Skeletal muscle cell (primary cell): ENCODE data around the gene PIWIL4.

Source experiments
- DNase-seq: peaks from one replicate; pipeline ENCODE4 v3.0.0-alpha.2; 2010; ENCODE audit warnings: low read depth
- H3K4me3 ChIP-seq: 2 replicates; pipeline ENCODE4 v1.5.1; 2011; ENCODE audit warnings: low read depth, mild to moderate bottlenecking, control low read depth, low read length, moderate library complexity

Gene PIWIL4

GRCh38 chr11:94654201-94654600 is 87.0 kb downstream of the PIWIL4 start:
- no peak overlapping the region for H3K4me3 ChIP-seq
- DNase-seq = no peak

DNA sequence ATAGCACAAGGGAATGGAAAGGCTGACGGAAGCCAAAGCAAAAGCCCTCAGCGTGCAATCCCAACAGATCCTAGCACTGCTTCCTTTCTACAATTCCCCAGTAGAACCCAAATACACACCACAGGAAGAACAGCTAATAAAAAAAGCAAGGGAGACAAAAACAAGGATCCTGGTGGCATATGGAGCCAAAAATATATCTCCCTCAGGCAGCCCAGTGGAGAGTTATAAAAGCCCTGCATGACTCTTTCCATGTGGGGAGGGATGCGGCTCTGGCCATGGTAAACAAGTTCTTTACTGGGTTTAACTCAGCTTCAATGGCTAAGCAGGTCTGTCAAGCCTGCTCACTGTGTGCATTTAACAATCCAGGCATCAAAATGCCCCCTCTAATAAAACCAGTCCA is 88.1 kb downstream of the PIWIL4 start:
- H3K4me3 ChIP-seq = no peak overlapping the region
- no peak for DNase-seq

GRCh38 chr11:94655956-94656355 is 88.8 kb downstream of the PIWIL4 start:
- DNase-seq = no peak
- H3K4me3 ChIP-seq = no peak overlapping the region

GRCh38 chr11:94656968-94657367 is 89.8 kb downstream of the PIWIL4 start:
- no peak for DNase-seq

GRCh38 chr11:94657629-94658028 is 90.5 kb downstream of the PIWIL4 start:
- DNase-seq = no peak
- no peak overlapping the region for H3K4me3 ChIP-seq

More at GRCh38 chr11:94656968-94657367, 89.8 kb downstream of the PIWIL4 start:
- H3K4me3 ChIP-seq = no peak overlapping the region

- no peak for DNase-seq
- no peak overlapping the region for H3K4me3 ChIP-seq
Measured at GRCh38 chr11:94658386-94658785, 91.2 kb downstream of the PIWIL4 start.

DNA sequence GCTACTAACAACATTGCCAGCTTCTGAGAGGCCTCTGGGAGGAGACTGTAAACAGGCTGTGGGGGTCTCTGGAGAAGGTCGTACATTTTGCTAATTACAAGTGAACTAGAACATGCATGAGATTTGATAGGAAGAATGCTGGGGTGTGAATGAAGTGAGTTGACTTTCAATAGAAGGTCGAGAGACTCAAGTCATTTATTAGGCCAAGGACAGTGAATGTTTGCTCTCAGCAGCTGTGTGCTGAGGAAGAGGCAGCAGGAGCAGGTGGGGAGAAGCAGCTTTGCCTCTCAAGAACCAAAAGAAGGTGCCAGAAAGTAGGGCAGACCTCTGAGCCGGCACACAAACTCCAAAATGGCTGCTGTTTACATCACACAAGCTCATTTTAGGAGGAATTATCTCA is 91.7 kb downstream of the PIWIL4 start:
- H3K4me3 ChIP-seq = no peak overlapping the region
- no peak for DNase-seq

DNA sequence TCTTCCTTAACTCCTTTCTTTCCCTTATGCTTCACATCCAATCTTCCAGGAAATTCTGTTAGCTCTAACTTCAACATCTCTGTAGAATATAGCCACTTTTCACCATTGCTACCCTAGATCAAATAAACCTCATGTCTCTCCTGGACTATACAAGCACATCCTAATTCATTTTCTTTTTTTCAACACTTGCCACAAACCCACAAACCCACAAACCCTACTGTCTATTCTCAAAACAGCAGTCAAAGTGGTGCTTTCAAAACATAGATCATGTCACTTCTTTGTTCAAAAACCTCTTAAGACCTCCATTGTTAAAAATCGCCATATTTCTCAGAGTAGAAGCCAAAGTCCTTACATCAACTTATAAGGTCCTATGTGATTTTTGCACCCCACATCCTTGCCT is 94.3 kb downstream of the PIWIL4 start:
- no peak overlapping the region for H3K4me3 ChIP-seq
- DNase-seq = no peak

DNA sequence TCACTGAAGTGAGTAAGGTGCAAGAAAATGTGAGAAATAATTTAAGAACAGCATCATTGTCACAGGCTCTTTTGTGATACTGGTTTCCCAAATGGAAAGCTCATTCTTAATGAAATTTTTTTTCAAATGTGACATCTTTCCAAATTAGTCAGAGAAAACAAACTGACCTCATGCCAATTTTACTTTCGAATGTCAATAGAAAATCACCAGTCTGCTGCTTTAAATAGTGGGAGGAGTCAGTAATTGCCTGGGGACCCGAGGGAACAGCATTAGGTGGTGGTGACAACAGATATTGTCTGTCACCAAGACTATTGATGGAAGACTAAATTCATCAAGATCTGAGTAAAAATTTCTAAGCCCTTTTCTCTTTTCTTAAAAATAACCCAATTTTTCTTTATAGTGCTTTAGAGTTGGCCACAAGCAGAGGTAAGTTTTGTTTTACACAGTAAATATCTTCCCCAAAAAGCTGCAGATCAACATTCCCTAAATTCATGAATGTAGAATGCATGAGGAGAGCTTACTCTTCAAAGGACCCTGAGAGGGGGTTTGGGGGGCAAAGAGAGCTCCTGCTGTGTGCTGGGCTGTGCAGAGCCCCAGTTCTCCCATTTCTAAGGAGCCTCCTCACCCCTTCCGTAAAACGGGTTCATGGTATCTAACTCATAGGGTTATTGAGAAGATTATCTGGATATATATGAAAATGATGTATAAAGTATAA is 95.1 kb downstream of the PIWIL4 start:
- DNase-seq = no peak
- H3K4me3 ChIP-seq = no peak overlapping the region

- no peak overlapping the region for H3K4me3 ChIP-seq
- no peak for DNase-seq
Measured at GRCh38 chr11:94662846-94663390, 95.8 kb downstream of the PIWIL4 start.

DNA sequence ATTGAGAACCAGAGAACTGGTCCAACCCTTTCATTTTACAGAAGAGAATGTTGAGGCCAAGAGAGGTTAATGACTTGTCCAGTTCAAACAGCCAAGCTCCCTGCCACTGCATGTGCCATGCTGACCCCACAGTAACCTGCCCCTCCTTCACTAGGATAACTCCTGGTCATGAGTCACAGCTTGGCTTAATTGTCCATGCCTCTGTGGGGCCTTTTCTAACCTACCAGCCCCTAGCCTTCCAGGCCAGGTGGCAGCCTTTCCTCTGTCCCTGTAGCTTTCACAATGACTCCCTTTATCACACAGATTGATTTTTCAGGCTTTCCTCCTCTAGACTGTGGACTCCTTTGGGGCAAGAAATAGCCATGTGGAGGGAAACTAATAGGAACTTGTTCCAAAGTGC is 97.2 kb downstream of the PIWIL4 start:
- no peak overlapping the region for H3K4me3 ChIP-seq
- no peak for DNase-seq

DNA sequence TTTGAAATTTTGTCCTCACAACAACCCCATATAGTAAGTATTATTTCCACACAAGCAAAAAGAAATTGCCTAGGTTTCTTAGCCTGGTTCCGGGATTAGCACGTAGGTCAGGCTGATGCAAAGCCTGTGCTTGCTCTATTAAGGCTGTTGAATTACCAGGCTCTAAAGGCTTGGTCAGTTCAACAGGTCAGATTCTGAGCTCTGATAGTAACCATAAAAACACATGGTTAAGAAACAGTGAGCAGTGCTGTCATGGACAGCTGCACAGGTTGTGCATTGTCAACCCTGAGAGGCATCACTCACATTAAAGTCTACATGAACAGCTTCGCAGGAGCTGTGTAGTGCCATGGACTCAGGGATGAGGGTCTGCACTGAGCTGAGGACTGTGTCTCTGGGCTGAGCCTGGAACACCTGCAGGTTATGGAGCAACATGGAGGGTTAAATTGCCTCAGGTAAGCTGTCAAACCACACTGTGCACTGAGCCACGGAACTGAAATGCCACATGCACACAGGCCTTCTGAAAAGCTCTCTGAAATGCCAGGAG is 98.0 kb downstream of the PIWIL4 start:
- no peak overlapping the region for H3K4me3 ChIP-seq
- DNase-seq = no peak

DNA sequence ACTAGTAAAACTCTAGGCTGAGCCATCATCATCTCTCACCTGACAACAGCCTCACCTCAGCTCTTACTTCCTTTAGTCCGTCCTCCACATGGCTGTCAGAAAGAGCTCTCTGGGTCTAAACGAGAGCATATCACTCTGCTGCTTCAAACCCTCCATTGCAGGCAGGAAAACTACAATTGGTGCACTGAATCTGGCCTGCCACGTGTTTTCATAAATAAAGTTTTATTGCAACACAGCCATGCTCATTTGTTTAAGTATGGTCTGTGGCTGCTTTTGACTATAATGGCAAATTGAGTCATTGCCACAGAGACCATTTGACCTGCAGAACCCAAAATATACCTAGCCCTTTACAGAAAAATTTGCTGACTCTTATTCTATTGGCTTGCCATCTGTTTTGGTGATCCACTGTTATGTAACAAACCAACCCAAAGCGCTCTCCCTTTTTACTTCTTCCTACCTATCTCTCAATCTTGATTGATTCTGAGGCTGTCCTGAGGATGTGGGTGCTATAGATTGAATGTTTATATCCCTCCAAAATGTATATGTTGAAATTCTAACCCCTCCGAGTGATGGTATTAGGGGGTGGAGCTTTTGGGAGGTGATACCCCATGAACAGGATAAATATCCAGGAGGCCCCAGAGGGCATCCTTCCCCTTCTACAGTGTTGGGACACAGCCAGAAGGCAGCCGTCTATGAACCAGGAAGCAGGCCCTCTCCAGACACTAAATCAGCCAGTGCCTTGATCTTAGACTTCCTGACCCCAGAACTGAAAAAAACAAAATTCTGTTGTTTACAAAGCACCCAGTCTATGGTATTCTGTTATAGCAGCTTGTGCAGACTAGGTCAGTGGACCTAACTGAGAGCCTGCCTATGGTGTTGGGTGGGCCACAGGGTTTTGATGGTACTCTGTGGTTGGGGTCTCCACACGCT is 99.9 kb downstream of the PIWIL4 start:
- DNase-seq = no peak
- H3K4me3 ChIP-seq = no peak overlapping the region

DNA sequence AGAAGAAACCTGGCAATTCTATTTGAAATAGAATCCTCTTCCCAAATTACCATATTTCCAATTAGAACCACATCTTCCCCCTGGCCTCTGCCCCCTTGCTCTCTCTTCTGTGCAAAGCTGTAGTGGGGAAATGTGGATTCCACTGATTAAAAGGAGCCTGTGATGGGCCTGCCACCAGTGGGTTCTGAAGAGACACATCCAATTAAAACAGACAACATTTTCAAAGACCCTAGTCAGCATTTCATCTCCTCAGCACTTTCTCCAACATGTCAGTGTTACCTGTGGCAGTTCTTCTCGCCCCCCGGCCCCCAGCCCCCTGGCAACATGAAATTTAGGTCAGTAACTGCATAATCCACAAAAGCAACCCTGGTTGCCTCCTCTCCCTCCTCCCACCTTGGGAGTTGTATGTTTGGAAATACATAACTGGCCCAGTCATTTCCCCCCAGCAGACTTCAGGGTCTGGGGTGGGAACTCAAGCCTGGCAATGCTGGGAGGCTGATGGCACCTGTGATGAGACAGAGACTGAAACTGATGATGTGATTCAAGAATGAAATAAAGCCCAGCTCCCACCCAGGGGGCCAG is 101.1 kb downstream of the PIWIL4 start:
- no peak overlapping the region for H3K4me3 ChIP-seq
- DNase-seq = no peak

DNA sequence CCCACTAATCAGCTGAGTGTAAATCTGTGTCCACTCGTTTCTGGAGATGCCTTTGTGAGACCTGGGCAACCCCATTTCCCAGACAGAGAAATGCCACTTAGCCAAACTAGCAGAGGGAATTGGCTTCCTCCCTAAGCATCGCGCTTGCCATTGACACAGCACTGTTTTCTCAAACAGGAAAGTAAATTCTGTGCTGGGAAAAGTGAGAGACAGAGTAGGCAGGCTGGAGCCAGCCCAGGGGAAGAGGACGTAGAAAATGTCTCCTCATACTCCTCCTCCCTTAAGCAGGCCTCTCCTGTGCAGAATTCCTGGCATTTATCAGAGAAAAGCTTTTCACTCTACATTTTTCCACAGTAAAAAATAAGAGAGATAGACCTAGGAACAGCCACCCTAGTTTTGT is 101.9 kb downstream of the PIWIL4 start:
- no peak for DNase-seq
- no peak overlapping the region for H3K4me3 ChIP-seq
